Measurements from ENCODE around the gene PPM1L.
A peak's percentile ranks its signal among the peaks of the same experiment; 100 is the strongest.

PPM1L gene

GRCh38 chr3:161070252-161070930 lies 314.4 kb downstream of the PPM1L start:
- DNase-seq (ENCODE audit: low read depth, low spot score) = no peak
- peak overlapping the region; percentile 69 for H3K27ac ChIP-seq

DNA sequence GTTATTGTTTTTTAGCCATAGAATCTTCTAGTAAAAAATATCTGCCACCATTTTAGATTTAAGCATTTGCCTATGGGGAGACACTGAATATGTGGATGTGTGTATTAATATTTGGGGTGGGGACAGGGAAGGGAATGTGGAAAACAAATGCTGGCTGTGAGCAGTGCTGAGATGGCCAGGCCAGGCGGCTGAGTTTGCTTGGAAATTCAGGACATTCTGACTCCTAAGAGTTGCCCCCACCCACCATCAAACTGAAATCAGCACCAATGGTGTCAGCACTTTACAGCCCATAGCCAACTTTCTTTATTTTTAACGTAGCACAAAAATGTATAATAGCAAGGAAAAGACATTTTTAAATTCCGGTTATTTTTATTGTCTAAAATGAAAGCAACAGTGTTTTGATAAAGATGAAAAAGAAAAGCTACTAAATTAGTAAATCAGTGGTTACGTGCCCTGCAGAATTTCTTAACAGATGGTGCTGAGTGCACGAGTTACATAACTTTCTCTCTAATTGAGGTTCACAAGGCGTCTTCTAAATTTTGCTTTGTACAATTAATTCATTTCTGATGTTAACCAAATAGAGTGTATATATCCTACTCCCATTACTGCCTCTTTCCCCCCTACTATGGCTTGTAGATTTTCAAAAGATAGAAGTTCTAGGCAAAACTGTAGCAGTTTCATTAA lies 315.1 kb downstream of the PPM1L start:
- DNase-seq (ENCODE audit: low read depth, low spot score) = no peak

DNA sequence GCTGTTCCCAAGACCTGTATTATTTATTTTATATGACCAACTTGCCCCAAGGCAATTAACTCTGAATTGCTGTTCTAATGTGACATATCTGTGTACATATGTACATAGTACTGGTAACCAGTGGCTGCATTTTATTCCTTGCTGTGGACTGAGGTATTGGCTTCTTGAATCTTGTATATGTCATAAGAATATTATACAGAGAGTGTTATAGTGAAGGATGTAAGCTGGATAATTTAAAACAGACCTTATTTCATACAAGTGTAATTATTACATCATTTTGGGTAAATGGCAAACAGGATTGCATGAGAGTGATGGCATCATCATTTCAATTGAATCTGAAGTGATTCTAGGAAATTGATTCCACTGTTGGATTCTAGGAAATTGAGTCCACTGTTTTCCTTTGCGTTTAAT lies 316.2 kb downstream of the PPM1L start:
- DNase-seq (ENCODE audit: low read depth, low spot score) = no peak
- H3K27ac ChIP-seq = no peak overlapping the region

More for the DNA sequence above, 315.1 kb downstream of the PPM1L start:
- peak overlapping the region; percentile 69 for H3K27ac ChIP-seq

DNA sequence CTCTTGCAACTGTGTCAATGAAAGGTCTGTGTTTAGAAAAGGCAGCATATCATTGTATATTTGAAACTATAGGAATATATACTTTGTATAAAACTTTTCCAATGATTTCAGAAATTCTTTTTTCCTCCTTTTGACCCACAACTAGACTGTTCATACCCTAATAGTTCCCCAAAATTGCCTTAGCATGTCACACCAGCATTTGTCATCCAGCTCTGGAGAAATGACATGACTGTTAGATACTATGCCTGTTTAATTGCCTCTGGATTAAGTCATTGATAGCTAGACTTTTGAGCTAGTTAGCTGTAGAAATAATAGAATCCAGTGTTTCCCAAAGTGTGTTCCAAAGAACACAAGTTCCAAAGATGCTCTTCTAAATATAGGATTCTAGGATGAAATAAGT lies 316.7 kb downstream of the PPM1L start:
- DNase-seq (ENCODE audit: low read depth, low spot score) = no peak
- H3K27ac ChIP-seq = no peak overlapping the region

- H3K27ac ChIP-seq = no peak overlapping the region
Measured at GRCh38 chr3:161073181-161073580, 317.1 kb downstream of the PPM1L start.

DNA sequence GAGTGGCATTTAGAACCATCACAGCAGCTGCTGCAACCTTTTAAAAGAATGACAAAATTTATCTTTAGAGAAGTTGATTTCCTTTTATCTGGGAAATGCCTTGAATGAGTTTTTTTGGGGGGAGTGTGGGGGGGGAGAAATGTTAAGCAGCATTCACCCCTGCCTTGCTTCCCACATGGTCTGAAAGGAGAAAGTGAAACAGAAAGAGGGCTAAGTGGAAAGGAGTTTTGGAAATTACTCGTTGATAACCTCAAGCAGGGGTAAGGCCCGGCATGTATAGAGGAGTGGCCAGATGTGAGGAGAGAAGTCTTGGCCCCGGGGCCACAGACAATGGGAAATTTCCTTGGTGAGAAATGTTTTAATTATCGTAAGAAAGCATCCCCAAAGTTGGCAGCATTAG lies 325.6 kb downstream of the PPM1L start:
- no peak overlapping the region for H3K27ac ChIP-seq
- no peak for DNase-seq (ENCODE audit: low read depth, low spot score)

More at GRCh38 chr3:161073181-161073580, 317.1 kb downstream of the PPM1L start:
- DNase-seq (ENCODE audit: low read depth, low spot score) = no peak

DNA sequence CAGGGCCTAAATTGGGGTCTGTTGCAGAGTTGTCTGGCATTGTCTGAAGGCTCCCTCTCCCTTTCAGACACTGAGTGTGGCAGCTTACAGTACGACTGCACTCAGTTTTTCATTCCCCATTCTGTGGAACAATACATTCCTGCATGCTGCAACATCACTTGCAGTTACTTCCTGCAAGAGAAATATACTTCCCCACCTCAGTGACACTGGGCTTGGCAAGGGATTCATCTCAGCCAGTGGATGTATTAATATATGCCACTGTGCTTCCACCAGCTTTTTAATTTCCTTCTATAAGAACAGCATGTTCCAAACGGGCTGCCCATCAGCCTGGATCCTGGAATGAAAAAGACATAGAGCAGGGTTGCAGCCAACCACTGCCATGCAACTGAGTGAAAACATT lies 326.0 kb downstream of the PPM1L start:
- no peak overlapping the region for H3K27ac ChIP-seq
- no peak for DNase-seq (ENCODE audit: low read depth, low spot score)

GRCh38 chr3:161083131-161083530 lies 327.1 kb downstream of the PPM1L start:
- no peak for DNase-seq (ENCODE audit: low read depth, low spot score)
- no peak overlapping the region for H3K27ac ChIP-seq

DNA sequence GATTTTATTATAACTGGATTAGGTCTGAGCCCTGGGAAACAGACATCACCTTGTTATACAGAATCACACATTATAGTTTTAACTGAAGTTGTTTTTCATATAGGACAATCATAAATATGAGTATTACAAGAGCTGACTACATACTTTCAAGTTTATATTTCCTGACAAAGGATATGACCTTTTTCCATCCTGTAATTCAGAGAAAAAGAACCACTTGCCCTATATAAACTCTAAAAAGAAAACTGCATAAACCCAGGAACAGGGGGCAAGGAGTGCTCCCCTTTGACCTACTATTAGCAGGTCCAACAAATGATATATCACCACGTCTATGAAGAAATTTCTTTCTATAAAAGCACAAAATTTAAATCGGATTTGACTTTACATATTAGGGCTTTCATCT lies 328.2 kb downstream of the PPM1L start:
- H3K27ac ChIP-seq = no peak overlapping the region
- DNase-seq (ENCODE audit: low read depth, low spot score) = no peak

DNA sequence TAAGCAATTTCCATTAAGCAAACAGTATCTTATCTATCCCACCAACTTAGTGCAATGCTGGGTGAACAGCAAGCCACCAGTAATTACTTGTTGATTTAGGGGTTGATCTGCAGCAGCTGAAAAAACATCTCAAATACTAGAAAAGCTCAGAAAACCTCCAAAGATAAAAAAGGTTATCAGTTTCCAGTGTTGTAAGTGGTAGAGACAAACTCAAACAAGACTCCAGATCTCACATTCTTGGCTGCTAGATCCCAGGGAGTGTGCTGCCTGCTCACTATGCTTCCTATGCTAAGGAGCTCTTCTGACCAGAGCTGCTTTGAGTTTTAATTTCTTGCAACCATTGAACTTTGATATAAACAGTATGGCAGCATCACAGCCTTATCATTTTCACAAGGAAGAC lies 337.9 kb downstream of the PPM1L start:
- DNase-seq (ENCODE audit: low read depth, low spot score) = no peak
- H3K27ac ChIP-seq = no peak overlapping the region

DNA sequence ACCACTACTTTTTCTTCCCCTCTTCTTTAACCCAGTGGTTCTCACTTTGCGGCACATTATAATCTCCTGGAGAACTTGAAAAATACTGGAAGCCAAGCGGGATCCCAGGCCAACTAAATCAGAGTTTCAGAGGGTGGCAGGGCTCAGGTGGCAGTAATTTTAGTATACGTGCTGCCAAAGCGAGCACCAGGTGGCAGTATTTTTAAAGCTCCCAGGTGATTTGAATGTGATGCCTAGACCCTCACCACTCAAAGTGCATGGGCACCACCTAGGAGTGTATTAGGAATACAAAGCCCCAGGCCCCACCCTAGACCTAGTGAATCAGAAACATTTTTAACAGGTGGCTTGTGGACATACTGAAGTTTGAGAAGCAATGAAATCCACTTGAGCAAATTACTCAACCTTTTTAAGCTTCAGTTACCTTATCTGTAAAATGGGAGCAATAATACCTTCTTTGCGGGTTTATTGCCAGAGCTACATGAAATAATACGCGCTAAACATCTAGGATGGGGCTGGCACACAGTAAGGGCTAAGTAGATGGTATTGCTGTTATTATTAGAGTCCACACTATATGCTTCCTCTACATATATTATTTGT lies 340.8 kb downstream of the PPM1L start:
- DNase-seq (ENCODE audit: low read depth, low spot score) = no peak
- H3K27ac ChIP-seq = no peak overlapping the region

- H3K27ac ChIP-seq = no peak overlapping the region
- DNase-seq (ENCODE audit: low read depth, low spot score) = no peak
Measured at GRCh38 chr3:161100994-161101393, 345.0 kb downstream of the PPM1L start.

DNA sequence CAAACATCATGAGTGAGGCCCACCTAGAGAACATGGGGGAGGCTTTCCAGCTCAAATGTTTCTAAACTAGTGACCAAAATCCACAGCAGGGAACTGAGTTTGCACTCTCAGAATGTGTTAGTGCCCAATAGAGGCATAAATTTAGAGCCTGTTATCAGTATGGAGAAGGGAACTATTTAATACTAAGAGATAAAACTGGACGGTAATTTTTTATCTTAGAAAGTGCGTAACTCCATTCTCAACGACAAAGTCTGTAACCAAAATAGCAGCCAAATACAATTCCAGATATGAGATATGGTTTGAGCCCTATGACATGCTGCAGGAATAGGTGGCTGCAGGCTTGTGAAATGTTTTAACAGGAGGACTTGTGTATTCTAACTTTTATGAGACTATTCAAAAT lies 345.6 kb downstream of the PPM1L start:
- no peak for DNase-seq (ENCODE audit: low read depth, low spot score)
- H3K27ac ChIP-seq = no peak overlapping the region

DNA sequence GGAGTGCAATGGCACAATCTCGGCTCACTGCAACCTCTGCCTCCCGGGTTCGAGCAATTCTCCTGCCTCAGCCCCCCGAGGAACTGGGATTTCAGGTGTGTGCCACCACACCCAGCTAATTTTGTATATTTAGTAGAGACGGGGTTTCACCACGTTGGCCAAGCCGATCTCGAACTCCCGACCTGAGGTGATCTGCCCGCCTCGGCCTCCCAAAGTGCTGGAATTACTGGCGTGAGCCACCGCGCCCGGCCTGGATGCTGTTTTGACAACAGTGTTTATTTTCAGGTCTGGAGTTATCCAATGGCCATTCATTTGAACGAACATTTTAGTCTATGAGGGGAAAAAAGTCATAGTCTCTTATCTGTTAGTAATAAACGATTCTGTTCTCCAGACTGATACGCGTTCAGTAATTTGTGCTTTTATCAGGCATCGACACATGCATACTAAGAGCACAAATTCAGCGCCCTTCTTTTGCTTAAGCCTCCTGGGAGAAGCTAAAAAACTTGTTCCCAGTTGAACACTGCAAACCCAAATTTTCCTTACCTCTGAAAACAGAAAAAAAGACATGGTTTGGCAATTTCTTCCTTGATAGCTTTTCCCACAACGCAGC lies 347.9 kb downstream of the PPM1L start:
- no peak for DNase-seq (ENCODE audit: low read depth, low spot score)
- H3K27ac ChIP-seq = peak overlapping the region; percentile 13

- peak within 1 kb of the TSS; percentile 13 for H3K27ac ChIP-seq
- no peak for DNase-seq (ENCODE audit: low read depth, low spot score)
Measured at GRCh38 chr3:161104561-161105551, 348.8 kb downstream of the PPM1L start, which contains the start of gene B3GALNT1. Gene B3GALNT1, minus strand, starts transcription at chr3:161105349. Its CDS starts 18,595 bp downstream, at chr3:161086754.

GRCh38 chr3:161107311-161107710 lies 351.3 kb downstream of the PPM1L start:
- DNase-seq (ENCODE audit: low read depth, low spot score) = no peak

DNA sequence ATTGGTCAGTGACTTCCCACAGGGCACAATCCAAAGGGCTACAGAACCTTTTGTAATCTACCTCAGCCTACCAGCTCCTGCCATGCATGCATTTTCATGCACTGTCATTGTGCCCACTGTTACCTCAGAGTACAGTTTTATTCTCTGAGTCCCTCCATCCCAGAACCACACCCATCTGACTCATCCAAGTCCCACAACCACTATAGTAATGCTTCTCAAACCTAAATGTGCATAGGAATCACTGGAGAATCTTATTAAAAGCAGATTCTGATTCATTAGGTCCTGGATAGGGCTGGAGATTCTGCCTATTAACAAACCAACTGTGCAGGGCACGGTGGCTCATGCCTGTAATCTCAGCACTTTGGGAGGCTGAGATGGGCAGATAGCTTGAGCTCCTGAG lies 352.8 kb downstream of the PPM1L start:
- H3K27ac ChIP-seq = no peak overlapping the region
- no peak for DNase-seq (ENCODE audit: low read depth, low spot score)

More at GRCh38 chr3:161107311-161107710, 351.3 kb downstream of the PPM1L start:
- H3K27ac ChIP-seq = no peak overlapping the region

DNA sequence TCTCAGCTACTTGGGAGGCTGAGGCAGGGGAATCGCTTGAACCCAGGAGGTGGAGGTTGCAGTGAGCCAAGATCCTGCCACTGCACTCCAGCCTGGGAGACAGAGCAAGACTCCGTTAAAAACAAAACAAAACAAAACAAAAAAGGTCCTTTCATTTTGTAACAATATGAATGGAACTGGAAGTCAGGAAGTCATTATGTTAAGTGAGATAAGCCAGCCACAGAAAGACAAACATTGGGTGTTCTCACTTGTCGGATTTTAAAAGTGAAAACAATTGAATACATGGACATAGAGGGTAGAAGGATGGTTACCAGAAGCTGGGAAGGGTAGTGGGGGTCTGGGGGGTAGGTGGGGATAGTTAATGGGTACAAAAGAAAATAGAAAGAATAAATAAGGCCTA lies 361.6 kb downstream of the PPM1L start:
- H3K27ac ChIP-seq = no peak overlapping the region
- DNase-seq (ENCODE audit: low read depth, low spot score) = no peak

DNA sequence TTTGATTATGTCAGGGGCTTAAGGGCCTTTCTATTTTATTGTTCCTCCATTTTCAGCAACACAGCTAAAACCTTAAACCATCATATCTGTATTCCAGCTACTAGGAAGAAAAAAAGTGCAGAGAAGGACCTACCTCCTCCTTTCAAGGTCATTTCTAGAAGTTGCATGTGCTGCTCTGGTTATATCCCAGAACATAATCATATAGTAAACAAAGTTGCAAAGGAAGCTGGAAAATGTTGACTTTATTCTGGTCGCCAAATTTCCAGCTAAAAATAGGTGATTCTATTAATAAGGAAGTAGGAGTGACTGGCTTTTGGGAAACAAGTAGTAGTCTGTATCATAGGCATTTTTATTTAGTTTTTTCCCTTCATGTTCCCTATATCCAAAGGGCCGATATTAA lies 370.5 kb downstream of the PPM1L start:
- DNase-seq (ENCODE audit: low read depth, low spot score) = no peak
- no peak overlapping the region for H3K27ac ChIP-seq
